GM23338 (cell line): ENCODE results near the gene CLCF1.

Experiments used
- CREB1 ChIP-seq: fragments of 250-450 bp; sonication (Bioruptor Pico); IDR thresholded peaks from 2 replicates; pipeline ENCODE4 v1.5.0; 2020; ENCODE audit warnings: low read depth, mild to moderate bottlenecking, moderate library complexity
- CTCF ChIP-seq, 2 experiments: fragments of 200-600 bp in 1 of 2; sonication (generic) in 1 of 2; conservative IDR thresholded peaks; 2 replicates each; pipeline versions ENCODE4 v1.5.1 to v1.6.1; 2016 to 2017; ENCODE audit warnings: antibody characterized with exemption in 2 of 2, low read depth in 2 of 2, mild to moderate bottlenecking in 2 of 2, moderate library complexity in 1 of 2
- EZH2 ChIP-seq: fragments of 200-600 bp; sonication (generic); IDR thresholded peaks from one replicate; pipeline ENCODE4 v1.8.0; 2017; ENCODE audit warnings: antibody characterized with exemption, mild to moderate bottlenecking, low read depth; ENCODE audit not compliant: unreplicated experiment
- NANOG ChIP-seq: IDR thresholded peaks from 2 replicates; pipeline ENCODE4 v1.6.1; 2016; ENCODE audit warnings: antibody characterized with exemption, borderline replicate concordance
- POLR2AphosphoS5 ChIP-seq: IDR thresholded peaks from 2 replicates; pipeline ENCODE4 v1.6.1; 2016; ENCODE audit warnings: antibody characterized with exemption, low read depth
- REST ChIP-seq: IDR thresholded peaks from one replicate; pipeline ENCODE4 v1.6.1; 2018; ENCODE audit warnings: antibody characterized with exemption; ENCODE audit not compliant: unreplicated experiment
- STAT1 ChIP-seq: IDR thresholded peaks from one replicate; pipeline ENCODE4 v1.6.1; 2016; ENCODE audit warnings: antibody characterized with exemption; ENCODE audit not compliant: unreplicated experiment
- ZNF462 ChIP-seq: fragments of 250-450 bp; sonication (Bioruptor Pico); IDR thresholded peaks from 2 replicates; pipeline ENCODE4 v1.5.0; 2020; ENCODE audit warnings: mild to moderate bottlenecking, moderate library complexity

GRCh38 chr11:67416416-67417335 lies 43.3 kb upstream of the CLCF1 start:
- TF ChIP-seq CTCF (conservative IDR thresholded peaks at IDR 0.05; ENCODE audit: low read depth in 2 of 2), result no peak
- no peak for TF ChIP-seq STAT1
- TF ChIP-seq EZH2, result no peak
- TF ChIP-seq POLR2AphosphoS5, result no peak
- no peak for TF ChIP-seq REST
- no peak for TF ChIP-seq CREB1 (CRISPR knock-in tag)
- TF ChIP-seq NANOG, result no peak
- TF ChIP-seq ZNF462 (CRISPR knock-in tag), result no peak
